Measurements from ENCODE around the gene TTC24.

GRCh38 chr1:156537027-156537426 is 42.5 kb upstream of the TTC24 start:
- TF ChIP-seq CTCF (conservative IDR thresholded peaks at IDR 0.05) (no peak), ZFX (IDR thresholded peaks at IDR 0.05) (no peak)
